Right lobe of liver (tissue), 6 donors: ENCODE results near the gene SCN1A. TPM values are rescaled to one million over a fixed set of nuclear protein-coding genes. Genes with fewer than 3 reads are reported as not detected.

Source experiments
- ATAC-seq, 4 donors: fragments of 200-7000 bp; cut with Tn5 transposase; one replicate each; pipeline ENCODE4 v1.9.1; 2020; ENCODE audit warnings: mild to moderate bottlenecking in 4 of 4, moderate library complexity in 4 of 4
- DNase-seq, 3 donors: peaks; one replicate each; pipeline ENCODE4 v3.0.0-alpha.2; 2020
- H3K27ac ChIP-seq, 3 donors: fragments of 200-600 bp; one replicate each; pipeline ENCODE4 v1.8.0; 2022
- H3K27me3 ChIP-seq, 2 donors: fragments of 200-600 bp; one replicate each; pipeline ENCODE4 v1.8.0; 2022
- H3K36me3 ChIP-seq, 4 donors: fragments of 200-600 bp; sonication (generic) in 1 of 4; one replicate each; pipeline versions ENCODE4 v1.5.1 to v1.8.0; 2017 to 2022; ENCODE audit warnings: control low read depth in 1 of 4
- H3K4me1 ChIP-seq, 4 donors: fragments of 200-600 bp; sonication (generic) in 1 of 4; one replicate each; pipeline versions ENCODE4 v1.5.1 to v1.8.0; 2017 to 2022; ENCODE audit warnings: control low read depth in 1 of 4
- H3K4me3 ChIP-seq, 3 donors: fragments of 200-600 bp; one replicate each; pipeline ENCODE4 v1.8.0; 2022
- H3K9me3 ChIP-seq, 4 donors: fragments of 200-600 bp; sonication (generic) in 1 of 4; one replicate each; pipeline versions ENCODE4 v1.5.1 to v1.8.0; 2017 to 2022; ENCODE audit warnings: control low read depth in 1 of 4
- POLR2A ChIP-seq: fragments of 450-650 bp; IDR thresholded peaks from one replicate; pipeline ENCODE4 v1.6.1; 2017; ENCODE audit warnings: antibody characterized with exemption, mild to moderate bottlenecking
- WGBS: methylation state at CpG from one replicate; pipeline ENCODE4 v1.1.6; 2018; ENCODE audit warnings: low coverage, low lambda C conversion rate; ENCODE audit not compliant: insufficient coverage; ENCODE audit errors: missing lambda C conversion rate; 5-methylcytosine and 5-hydroxymethylcytosine counted together
- intact Hi-C, 2 donors: fragments of 100-400 bp; cut with DNase I; formaldehyde crosslinking; loops; one replicate each; pipeline versions ENCODE4 v1.11.2 to v1.14.1; 2022
- total RNA-seq, 6 experiments: library from RNA; depleted of rRNA in 2 of 6; stranded (reverse); fragments of >200 nt in 2 of 6; fragmentation: NEBNext Ultra II Directional in 3 of 6; extraction: Animal tissue kit (Norgen Biotek cat#: 25700) in 3 of 6; gene quantifications; one replicate each; pipeline versions ENCODE4 v1.1.0 to v1.2.4, GENCODE V29; 2016 to 2023
- TF ChIP-seq, protein P1 (sequence below), 4 donors: fragments of 200-600 bp in 3 of 4; fragments of 450-650 bp in 1 of 4; IDR thresholded peaks; one replicate each; pipeline versions ENCODE4 v1.5.1 to v1.8.0; 2016 to 2022; ENCODE audit warnings: antibody characterized with exemption in 4 of 4, mild to moderate bottlenecking in 2 of 4
- donor health status: DM: no; HTN: yes; CAD: no.
- donor health status: DM: no; HTN: no; CAD: no.
- donor health status: DM: no; HTN: no; CAD: no.
- donor health status: DM: no; HTN: yes; CAD: no.
- donor health status: DM: no; HTN: yes; CAD: no.

Gene SCN1A
- total RNA-seq, 6 experiments from 2014 or later, result not detected

DNA sequence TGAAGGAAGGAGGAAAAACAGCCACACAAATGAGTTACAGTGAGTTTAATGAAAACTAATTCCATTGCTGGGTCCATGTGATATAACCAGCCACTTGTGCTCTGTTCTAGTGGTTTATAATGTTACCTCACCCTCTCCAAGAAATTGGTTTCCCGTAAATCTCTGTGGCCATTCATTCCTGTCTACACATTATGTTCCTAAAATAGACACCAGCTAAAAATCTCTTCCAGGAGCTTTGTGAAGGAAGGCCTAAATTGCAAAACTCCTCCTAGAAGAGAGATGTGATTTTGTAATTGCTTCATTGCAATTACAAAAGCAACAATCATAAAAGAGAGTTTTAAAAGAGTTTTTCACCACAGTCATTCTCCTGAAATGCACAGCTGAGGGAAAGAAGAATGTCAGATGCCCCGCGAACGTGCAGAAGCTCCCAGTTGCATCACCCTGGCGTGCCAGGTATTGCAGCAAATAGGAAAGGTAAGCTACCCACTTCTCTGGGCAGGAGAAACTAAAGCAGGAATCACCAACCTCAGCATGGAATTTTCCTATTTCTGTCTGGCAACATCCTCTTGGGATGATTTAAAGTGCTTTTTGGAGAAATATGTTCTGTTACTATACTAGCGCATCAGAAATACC lies 1.7 kb downstream of the SCN1A start:
- no peak for TF ChIP-seq POLR2A
- TF ChIP-seq, protein P1, sequence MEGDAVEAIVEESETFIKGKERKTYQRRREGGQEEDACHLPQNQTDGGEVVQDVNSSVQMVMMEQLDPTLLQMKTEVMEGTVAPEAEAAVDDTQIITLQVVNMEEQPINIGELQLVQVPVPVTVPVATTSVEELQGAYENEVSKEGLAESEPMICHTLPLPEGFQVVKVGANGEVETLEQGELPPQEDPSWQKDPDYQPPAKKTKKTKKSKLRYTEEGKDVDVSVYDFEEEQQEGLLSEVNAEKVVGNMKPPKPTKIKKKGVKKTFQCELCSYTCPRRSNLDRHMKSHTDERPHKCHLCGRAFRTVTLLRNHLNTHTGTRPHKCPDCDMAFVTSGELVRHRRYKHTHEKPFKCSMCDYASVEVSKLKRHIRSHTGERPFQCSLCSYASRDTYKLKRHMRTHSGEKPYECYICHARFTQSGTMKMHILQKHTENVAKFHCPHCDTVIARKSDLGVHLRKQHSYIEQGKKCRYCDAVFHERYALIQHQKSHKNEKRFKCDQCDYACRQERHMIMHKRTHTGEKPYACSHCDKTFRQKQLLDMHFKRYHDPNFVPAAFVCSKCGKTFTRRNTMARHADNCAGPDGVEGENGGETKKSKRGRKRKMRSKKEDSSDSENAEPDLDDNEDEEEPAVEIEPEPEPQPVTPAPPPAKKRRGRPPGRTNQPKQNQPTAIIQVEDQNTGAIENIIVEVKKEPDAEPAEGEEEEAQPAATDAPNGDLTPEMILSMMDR (IDR thresholded peaks at IDR 0.05), result no peak
- Histone ChIP-seq H3K4me1 (no peaks in the 10 kb centered on the region), H3K9me3 (no peaks in the 10 kb centered on the region), H3K4me3 (no peak overlapping the region), H3K27me3 (no peaks in the 10 kb centered on the region), H3K27ac (no peak overlapping the region), H3K36me3 (no peaks in the 10 kb centered on the region)
- DNase-seq (no peak), ATAC-seq (no peak)
- intact Hi-C loops, result loop anchor here in 1 of 2 donors (10.0 kb wide), 1 partner anchor 171 kb away; the partner anchor contains the start of gene TTC21B
- 48% methylated on average over 6 of the region's 6 CpGs for WGBS

DNA sequence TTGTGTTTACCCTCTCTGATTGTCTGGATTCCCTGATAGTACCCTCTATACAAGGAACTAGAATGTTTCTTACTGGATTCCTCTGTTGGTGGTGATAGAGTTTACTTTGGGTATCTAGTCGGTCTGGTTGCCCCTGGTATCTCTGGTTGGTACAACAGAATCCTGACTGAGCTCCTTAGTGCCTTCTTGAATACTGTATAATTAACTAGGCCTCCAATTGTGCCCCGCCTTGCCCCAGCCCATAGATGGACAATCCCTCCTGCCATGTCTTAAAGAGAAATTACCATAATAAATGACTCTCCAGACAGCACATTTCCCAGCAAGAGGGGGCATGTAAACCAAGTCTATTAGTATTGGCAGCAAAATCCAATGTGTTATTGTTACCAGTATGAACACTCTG lies 2.3 kb downstream of the SCN1A start:
- no peak overlapping the region for H3K27ac ChIP-seq
- H3K4me3 ChIP-seq, result no peak overlapping the region
- H3K4me1 ChIP-seq, result no peaks in the 10 kb centered on the region
- no peaks in the 10 kb centered on the region for H3K27me3 ChIP-seq
- no peaks in the 10 kb centered on the region for H3K36me3 ChIP-seq
- TF ChIP-seq POLR2A, result no peak
- TF ChIP-seq, protein P1 (IDR thresholded peaks at IDR 0.05), result no peak
- H3K9me3 ChIP-seq, result no peaks in the 10 kb centered on the region
- ATAC-seq (no peak), DNase-seq (no peak)
- intact Hi-C loops, result loop anchor here in 1 of 2 donors (10.0 kb wide), 1 partner anchor 171 kb away; the partner anchor contains the start of gene TTC21B
- WGBS, result 67% methylated on average over 2 of the region's 2 CpGs

DNA sequence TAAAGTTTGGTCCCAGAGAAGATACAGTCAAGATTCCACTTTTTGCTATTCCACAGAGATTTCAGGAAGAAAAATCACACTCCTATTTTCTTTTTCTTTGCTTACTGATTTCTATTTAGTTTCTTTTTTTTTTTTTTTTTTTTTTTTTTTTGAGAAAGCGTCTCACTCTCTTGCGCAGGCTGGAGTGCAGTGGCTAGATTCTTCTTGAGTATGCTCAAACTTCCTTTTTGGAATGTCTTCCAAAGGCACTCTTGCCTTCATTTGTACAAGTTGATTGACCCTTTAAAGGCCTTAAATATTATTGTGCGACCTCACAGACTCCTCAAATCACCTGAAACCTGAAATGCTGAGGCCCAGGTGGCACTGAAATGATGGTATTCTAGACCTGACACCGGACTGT lies 9.6 kb downstream of the SCN1A start:
- no peaks in the 10 kb centered on the region for H3K9me3 ChIP-seq
- no peaks in the 10 kb centered on the region for H3K4me1 ChIP-seq
- H3K27me3 ChIP-seq, result no peaks in the 10 kb centered on the region
- ATAC-seq (no peak), DNase-seq (no peak)
- no peak overlapping the region for H3K27ac ChIP-seq
- intact Hi-C loops, result no loop called here
- TF ChIP-seq POLR2A, result no peak
- TF ChIP-seq, protein P1 (IDR thresholded peaks at IDR 0.05), result no peak
- 81% methylated on average over 4 of the region's 4 CpGs for WGBS
- no peak overlapping the region for H3K4me3 ChIP-seq
- no peaks in the 10 kb centered on the region for H3K36me3 ChIP-seq

DNA sequence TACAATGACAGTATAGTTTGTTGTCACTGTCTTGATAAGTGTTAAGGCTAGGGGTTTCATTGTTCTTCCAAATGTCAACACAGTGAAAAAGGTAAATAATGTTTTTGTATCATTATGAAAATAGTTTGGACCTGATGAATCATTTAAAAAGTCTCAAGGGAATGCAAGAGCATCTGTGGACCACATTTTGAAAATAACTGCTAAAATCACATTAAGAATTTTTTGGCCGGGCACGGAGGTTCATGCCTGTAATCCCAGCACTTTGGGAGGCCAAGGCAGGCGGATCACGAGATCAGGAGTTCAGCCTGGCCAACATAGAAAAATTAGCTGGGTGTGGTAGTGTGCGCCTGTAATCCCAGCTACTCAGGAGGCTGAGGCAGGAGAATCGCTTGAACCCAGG lies 10.3 kb downstream of the SCN1A start:
- H3K4me3 ChIP-seq, result no peak overlapping the region
- DNase-seq, result no peak
- no peaks in the 10 kb centered on the region for H3K36me3 ChIP-seq
- 87% methylated on average over 6 of the region's 6 CpGs for WGBS
- intact Hi-C loops, result no loop called here
- no peak for ATAC-seq
- H3K9me3 ChIP-seq, result no peaks in the 10 kb centered on the region
- TF ChIP-seq, protein P1 (IDR thresholded peaks at IDR 0.05), result no peak
- no peak for TF ChIP-seq POLR2A
- no peak overlapping the region for H3K27ac ChIP-seq
- no peaks in the 10 kb centered on the region for H3K27me3 ChIP-seq
- H3K4me1 ChIP-seq, result no peaks in the 10 kb centered on the region
